Measurements from ENCODE around the gene DTX3. TPM values are rescaled to one million over a fixed set of nuclear protein-coding genes. Genes with fewer than 3 reads are reported as not detected.

Gene DTX3
- total and polyA plus RNA-seq, 2 of the 13 experiments (the other 11 are each of a cell fraction or from before 2014, with no cell fraction given): 9.0 to 27.2 TPM

DNA sequence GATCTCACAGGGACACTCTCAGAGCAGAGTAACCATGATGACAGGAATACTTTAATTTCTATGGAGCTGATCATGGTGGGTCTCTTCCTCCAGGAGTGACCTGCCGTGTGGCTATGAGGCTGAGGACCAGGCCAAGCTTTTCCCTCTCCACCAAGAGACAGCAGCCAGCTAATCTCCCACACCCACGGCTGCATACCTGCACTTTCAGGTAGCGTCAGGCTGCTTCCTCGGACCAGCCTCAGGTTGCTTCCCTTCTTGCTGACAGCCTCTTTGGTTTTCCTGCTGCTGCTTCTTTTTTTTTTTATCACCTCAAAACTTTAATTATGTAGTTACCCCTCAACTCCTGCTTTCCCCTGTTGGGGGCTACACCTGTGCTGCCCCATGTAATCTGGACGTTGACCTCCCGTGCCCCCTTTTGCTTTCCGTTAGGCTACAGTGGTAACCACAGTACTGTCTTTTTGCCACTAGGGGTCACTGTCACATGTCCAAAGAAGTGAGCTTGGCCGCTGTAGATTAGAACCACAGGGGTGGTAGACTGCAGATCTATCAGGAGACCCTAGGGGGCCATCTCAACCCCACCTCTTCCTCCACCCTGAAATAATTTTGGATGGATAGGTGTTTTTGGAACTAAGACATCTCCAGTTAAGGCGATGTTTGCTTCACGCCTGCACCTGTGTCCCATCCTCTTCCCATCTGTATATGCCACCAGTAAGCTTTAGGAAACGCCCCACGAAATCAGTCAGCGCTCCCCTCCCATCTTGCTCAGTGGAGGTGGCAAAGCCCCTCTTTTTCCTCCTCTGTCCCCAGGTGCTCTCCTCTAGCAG lies 21.4 kb upstream of the DTX3 start (continued):
- TF ChIP-seq MED8 (CRISPR knock-in tag; IDR thresholded peaks at IDR 0.05; ENCODE audit: insufficient replicate concordance) (no peak), ZNF329 (CRISPR knock-in tag; IDR thresholded peaks at IDR 0.05; ENCODE audit: low read depth) (no peak), ZNF788 (CRISPR knock-in tag; IDR thresholded peaks at IDR 0.05; ENCODE audit: borderline replicate concordance) (no peak), CEBPG (CRISPR knock-in tag; IDR thresholded peaks at IDR 0.05) (no peak), KAT2B (IDR thresholded peaks at IDR 0.05; ENCODE audit: borderline replicate concordance, low read depth, low read length) (no peak)
- TF ChIP-seq, protein P1, sequence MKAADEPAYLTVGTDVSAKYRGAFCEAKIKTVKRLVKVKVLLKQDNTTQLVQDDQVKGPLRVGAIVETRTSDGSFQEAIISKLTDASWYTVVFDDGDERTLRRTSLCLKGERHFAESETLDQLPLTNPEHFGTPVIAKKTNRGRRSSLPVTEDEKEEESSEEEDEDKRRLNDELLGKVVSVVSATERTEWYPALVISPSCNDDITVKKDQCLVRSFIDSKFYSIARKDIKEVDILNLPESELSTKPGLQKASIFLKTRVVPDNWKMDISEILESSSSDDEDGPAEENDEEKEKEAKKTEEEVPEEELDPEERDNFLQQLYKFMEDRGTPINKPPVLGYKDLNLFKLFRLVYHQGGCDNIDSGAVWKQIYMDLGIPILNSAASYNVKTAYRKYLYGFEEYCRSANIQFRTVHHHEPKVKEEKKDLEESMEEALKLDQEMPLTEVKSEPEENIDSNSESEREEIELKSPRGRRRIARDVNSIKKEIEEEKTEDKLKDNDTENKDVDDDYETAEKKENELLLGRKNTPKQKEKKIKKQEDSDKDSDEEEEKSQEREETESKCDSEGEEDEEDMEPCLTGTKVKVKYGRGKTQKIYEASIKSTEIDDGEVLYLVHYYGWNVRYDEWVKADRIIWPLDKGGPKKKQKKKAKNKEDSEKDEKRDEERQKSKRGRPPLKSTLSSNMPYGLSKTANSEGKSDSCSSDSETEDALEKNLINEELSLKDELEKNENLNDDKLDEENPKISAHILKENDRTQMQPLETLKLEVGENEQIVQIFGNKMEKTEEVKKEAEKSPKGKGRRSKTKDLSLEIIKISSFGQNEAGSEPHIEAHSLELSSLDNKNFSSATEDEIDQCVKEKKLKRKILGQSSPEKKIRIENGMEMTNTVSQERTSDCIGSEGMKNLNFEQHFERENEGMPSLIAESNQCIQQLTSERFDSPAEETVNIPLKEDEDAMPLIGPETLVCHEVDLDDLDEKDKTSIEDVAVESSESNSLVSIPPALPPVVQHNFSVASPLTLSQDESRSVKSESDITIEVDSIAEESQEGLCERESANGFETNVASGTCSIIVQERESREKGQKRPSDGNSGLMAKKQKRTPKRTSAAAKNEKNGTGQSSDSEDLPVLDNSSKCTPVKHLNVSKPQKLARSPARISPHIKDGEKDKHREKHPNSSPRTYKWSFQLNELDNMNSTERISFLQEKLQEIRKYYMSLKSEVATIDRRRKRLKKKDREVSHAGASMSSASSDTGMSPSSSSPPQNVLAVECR (CRISPR knock-in tag; IDR thresholded peaks at IDR 0.05; ENCODE audit: borderline replicate concordance): peak; percentile 22; the same call in 1 of the 2 replicates

DNA sequence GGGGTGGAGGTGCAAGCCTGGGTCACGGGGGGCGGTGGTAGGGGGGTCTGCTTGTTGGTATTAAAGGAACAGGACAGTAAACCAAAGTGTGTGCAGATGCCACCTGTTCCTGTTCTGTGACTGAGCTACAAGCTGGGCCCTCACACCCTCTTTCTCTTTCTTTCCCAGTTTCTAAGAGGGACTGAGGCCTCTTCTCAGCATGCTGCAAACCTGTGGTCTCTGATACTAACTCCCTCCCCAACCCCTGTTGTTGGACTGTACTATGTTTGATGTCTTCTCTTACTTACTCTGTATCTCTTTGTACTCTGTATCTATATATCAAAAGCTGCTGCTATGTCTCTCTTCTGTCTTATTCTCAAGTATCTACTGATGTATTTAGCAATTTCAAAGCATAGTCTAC lies 20.6 kb upstream of the DTX3 start:
- in situ Hi-C loops (cut with HindIII; ENCODE audit: extremely low pct_ligation_motif_present, low pct_unique_long_range_greater_than_20kb): loop anchor here (5.0 kb wide), 1 partner anchor 38 kb away; no protein-coding TSS in a partner anchor
- Histone ChIP-seq H3K9ac (ENCODE audit: insufficient read depth, low read depth, low read length) (no peak overlapping the region), H3K27me3 (ENCODE audit: control insufficient read depth in 1 of 2, insufficient read depth in 2 of 2, low read length in 2 of 2) (no peaks in the 10 kb centered on the region), H4K20me1 (ENCODE audit: insufficient read depth, low read length) (no peaks in the 10 kb centered on the region), H2AFZ (ENCODE audit: low read length) (no peak overlapping the region), H3K36me3 (replicated peaks in 1 of 2; ENCODE audit: control insufficient read depth in 1 of 2, insufficient read depth in 2 of 2, low read length in 2 of 2) (peaks cover 3 to 25% of the 10 kb centered on the region in 2 experiments), H3K4me3 (replicated peaks in 1 of 3; ENCODE audit: insufficient read depth in 1 of 3, low read depth in 2 of 3, low read length in 3 of 3) (no peak overlapping the region), H3K4me1 (ENCODE audit: insufficient read depth, low read length) (peaks cover 35% of the 10 kb centered on the region), H3K4me2 (ENCODE audit: low read depth, low read length) (no peak overlapping the region), H3K27ac (ENCODE audit: extremely low read length, insufficient read depth, low read length) (no peak overlapping the region), H3K79me2 (ENCODE audit: insufficient read depth, low read length) (no peaks in the 10 kb centered on the region), H3K9me3 (ENCODE audit: low read length) (no peaks in the 10 kb centered on the region)
- 97% methylated on average over 2 of the region's 2 CpGs for WGBS (ENCODE audit: low lambda C conversion rate)
- no peak for DNase-seq (ENCODE audit: low spot score)
- POLR2A ChIA-PET: interaction anchor here (0.9 to 2.6 kb wide), 3 partner anchors 37 to 110 kb away, joined by 3 to 8 read pairs (median 3); partner anchors contain the start of gene OS9
- no TSS peak for BruUV-seq (replicated peaks)
- CTCF ChIA-PET (ENCODE audit: low intra/inter-chr PET ratio, low total read pairs): interaction anchor here (1.0 to 3.8 kb wide), 6 partner anchors 34 to 109 kb away, joined by 3 to 53 read pairs (median 5); partner anchors contain the start of genes B4GALNT1, KIF5A and OS9
- intact Hi-C loops (cut with micrococcal nuclease; ENCODE audit: unreplicated experiment): loop anchor here (5.0 kb wide), 1 partner anchor 153 kb away; the partner anchor contains the start of gene AGAP2
- no peak for ATAC-seq
- no peak for FAIRE-seq
- TF ChIP-seq ZNF724P (CRISPR knock-in tag; IDR thresholded peaks at IDR 0.05; ENCODE audit: borderline replicate concordance) (no peak), SP2 (CRISPR knock-in tag; IDR thresholded peaks at IDR 0.05) (no peak), ZNF83 (CRISPR knock-in tag; IDR thresholded peaks at IDR 0.05; ENCODE audit: borderline replicate concordance) (no peak), ZFP90 (CRISPR knock-in tag; IDR thresholded peaks at IDR 0.05; ENCODE audit: borderline replicate concordance) (no peak)
- TF ChIP-seq, protein P2, sequence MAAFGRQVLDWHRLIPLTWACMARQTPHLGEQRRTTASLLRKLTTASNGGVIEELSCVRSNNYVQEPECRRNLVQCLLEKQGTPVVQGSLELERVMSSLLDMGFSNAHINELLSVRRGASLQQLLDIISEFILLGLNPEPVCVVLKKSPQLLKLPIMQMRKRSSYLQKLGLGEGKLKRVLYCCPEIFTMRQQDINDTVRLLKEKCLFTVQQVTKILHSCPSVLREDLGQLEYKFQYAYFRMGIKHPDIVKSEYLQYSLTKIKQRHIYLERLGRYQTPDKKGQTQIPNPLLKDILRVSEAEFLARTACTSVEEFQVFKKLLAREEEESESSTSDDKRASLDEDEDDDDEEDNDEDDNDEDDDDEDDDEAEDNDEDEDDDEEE (CRISPR knock-in tag; IDR thresholded peaks at IDR 0.05): no peak
- TF ChIP-seq, protein P3, sequence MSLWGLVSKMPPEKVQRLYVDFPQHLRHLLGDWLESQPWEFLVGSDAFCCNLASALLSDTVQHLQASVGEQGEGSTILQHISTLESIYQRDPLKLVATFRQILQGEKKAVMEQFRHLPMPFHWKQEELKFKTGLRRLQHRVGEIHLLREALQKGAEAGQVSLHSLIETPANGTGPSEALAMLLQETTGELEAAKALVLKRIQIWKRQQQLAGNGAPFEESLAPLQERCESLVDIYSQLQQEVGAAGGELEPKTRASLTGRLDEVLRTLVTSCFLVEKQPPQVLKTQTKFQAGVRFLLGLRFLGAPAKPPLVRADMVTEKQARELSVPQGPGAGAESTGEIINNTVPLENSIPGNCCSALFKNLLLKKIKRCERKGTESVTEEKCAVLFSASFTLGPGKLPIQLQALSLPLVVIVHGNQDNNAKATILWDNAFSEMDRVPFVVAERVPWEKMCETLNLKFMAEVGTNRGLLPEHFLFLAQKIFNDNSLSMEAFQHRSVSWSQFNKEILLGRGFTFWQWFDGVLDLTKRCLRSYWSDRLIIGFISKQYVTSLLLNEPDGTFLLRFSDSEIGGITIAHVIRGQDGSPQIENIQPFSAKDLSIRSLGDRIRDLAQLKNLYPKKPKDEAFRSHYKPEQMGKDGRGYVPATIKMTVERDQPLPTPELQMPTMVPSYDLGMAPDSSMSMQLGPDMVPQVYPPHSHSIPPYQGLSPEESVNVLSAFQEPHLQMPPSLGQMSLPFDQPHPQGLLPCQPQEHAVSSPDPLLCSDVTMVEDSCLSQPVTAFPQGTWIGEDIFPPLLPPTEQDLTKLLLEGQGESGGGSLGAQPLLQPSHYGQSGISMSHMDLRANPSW (CRISPR knock-in tag; IDR thresholded peaks at IDR 0.05; ENCODE audit: borderline replicate concordance): no peak

All from HepG2 (cell line).